Measurements from ENCODE around the gene TRIM17.

TRIM17 gene

GRCh38 chr1:228366062-228366865, 50.4 kb downstream of the TRIM17 start:
- DNase-seq = no peak

- no peak for DNase-seq
Measured at GRCh38 chr1:228365271-228366061, 51.2 kb downstream of the TRIM17 start.

- DNase-seq = no peak
Measured at GRCh38 chr1:228364706-228365213, 51.9 kb downstream of the TRIM17 start.

GRCh38 chr1:228364068-228364705, 52.5 kb downstream of the TRIM17 start:
- DNase-seq = no peak

- no peak for DNase-seq
Measured at GRCh38 chr1:228363686-228364067, 53.0 kb downstream of the TRIM17 start.

- DNase-seq = no peak
Measured at GRCh38 chr1:228362884-228363450, 53.7 kb downstream of the TRIM17 start.

GRCh38 chr1:228362141-228362883, 54.3 kb downstream of the TRIM17 start:
- no peak for DNase-seq

- no peak for DNase-seq
Measured at GRCh38 chr1:228361314-228362140, 55.1 kb downstream of the TRIM17 start.

- no peak for DNase-seq
Measured at GRCh38 chr1:228360533-228361313, 55.9 kb downstream of the TRIM17 start.

- DNase-seq = no peak
Measured at GRCh38 chr1:228359613-228360532, 56.8 kb downstream of the TRIM17 start.

GRCh38 chr1:228358764-228359612, 57.7 kb downstream of the TRIM17 start:
- DNase-seq = no peak

GRCh38 chr1:228358039-228358763, 58.5 kb downstream of the TRIM17 start:
- DNase-seq = no peak

Measured in NCI-H2171 treated with DMSO at 0.1 percent for 48 hours (cell line).